A549 treated with AZD2906 at 1 μM for 4 hours (cell line): ENCODE results near the gene CALHM1. TPM values are rescaled to one million over a fixed set of nuclear protein-coding genes. Genes with fewer than 3 reads are reported as not detected.

Experiments used
- total RNA-seq: library from RNA; stranded (reverse); fragments of 200-300 nt; extraction: Qiagen RNA extraction; gene quantifications from 5 replicates; pipeline ENCODE4 v1.2.3, GENCODE V29; 2022

The CALHM1 gene
- total RNA-seq, result 0.02 TPM in 1 of 5 replicates, not detected in the others

GRCh38 chr10:103458720-103459119 is at the start of gene CALHM1:
Gene CALHM1, minus strand, starts transcription at chr10:103458900. Its CDS starts 149 bp downstream, at chr10:103458751.

GRCh38 chr10:103493362-103493915 is 34.7 kb upstream of the CALHM1 start, which contains the start of gene NEURL1:
Gene NEURL1, plus strand, starts transcription at chr10:103493705. Its CDS starts 683 bp downstream, at chr10:103494388.

GRCh38 chr10:103479135-103479534 is 20.4 kb upstream of the CALHM1 start, which contains the start of gene CALHM3:
Gene CALHM3, minus strand, starts transcription at chr10:103479240. Its CDS starts 208 bp downstream, at chr10:103479032.

GRCh38 chr10:103451831-103452505 is 6.7 kb downstream of the CALHM1 start, which contains the start of gene CALHM2:
Gene CALHM2, minus strand, starts transcription at chr10:103452370. Its CDS starts 2,429 bp downstream, at chr10:103449941.

Other genes with a start within 250 kb of the CALHM1 start
- gene RPEL1, start 213.0 kb downstream of the CALHM1 start, total RNA-seq, result 0.07 TPM in 2 of 5 replicates, not detected in the others
- gene INA, start 181.8 kb downstream of the CALHM1 start, total RNA-seq, result 16.7 to 23.7 TPM (median 18.3 TPM) in 5 replicates
- 10.5 to 12.8 TPM (median 11.0 TPM) in 5 replicates for gene PCGF6, start 107.8 kb downstream of the CALHM1 start, total RNA-seq
- 2.5 to 3.4 TPM (median 2.7 TPM) in 5 replicates for gene TAF5, start 90.9 kb downstream of the CALHM1 start, total RNA-seq
- 466 to 497 TPM (median 484 TPM) in 5 replicates for gene ATP5MK, start 62.4 kb downstream of the CALHM1 start, total RNA-seq
- gene PDCD11, start 62.3 kb downstream of the CALHM1 start, total RNA-seq, result 35.3 to 40.5 TPM (median 38.3 TPM) in 5 replicates
- 4.2 to 5.9 TPM (median 5.2 TPM) in 5 replicates for gene CALHM2, start 6.5 kb downstream of the CALHM1 start, total RNA-seq
- gene CALHM3, start 20.3 kb upstream of the CALHM1 start, total RNA-seq, result 0.23 to 0.52 TPM (median 0.35 TPM) in 5 replicates
- gene NEURL1, start 34.8 kb upstream of the CALHM1 start, total RNA-seq, result 0.49 to 0.97 TPM (median 0.55 TPM) in 5 replicates